ENCODE measurements around the gene STK25.

STK25 gene

GRCh38 chr2:241501099-241501541 is 7.3 kb downstream of the STK25 start:
- H3K36me3 ChIP-seq (replicated peaks; ENCODE audit: low read depth, low read length), result no peaks in the 10 kb centered on the region
- TF ChIP-seq EZH2phosphoT487 (IDR thresholded peaks at IDR 0.05; ENCODE audit: low read depth) (no peak), CTCF (IDR thresholded peaks at IDR 0.05; ENCODE audit: low read depth, low read length) (no peak)
- H3K27ac ChIP-seq (ENCODE audit: low read length), result no peak overlapping the region
- H3K9me3 ChIP-seq (ENCODE audit: insufficient read depth, low read length), result no peaks in the 10 kb centered on the region
- no peaks in the 10 kb centered on the region for H4K20me1 ChIP-seq (ENCODE audit: insufficient read depth, low read length)
- no peak overlapping the region for H3K4me3 ChIP-seq (ENCODE audit: low read length)
- H3K4me1 ChIP-seq (ENCODE audit: low read length), result no peaks in the 10 kb centered on the region
- no peaks in the 10 kb centered on the region for H3K27me3 ChIP-seq (ENCODE audit: low read depth, low read length)
- peaks cover 5% of the 10 kb centered on the region; the same call in 1 of the 2 replicates for H3K79me2 ChIP-seq (ENCODE audit: low read length)
- no peak overlapping the region for H3K9ac ChIP-seq (ENCODE audit: low read length)
- H2AFZ ChIP-seq (ENCODE audit: low read depth, low read length), result no peak overlapping the region
- H3K4me2 ChIP-seq (ENCODE audit: low read length), result no peak overlapping the region

- no peaks in the 10 kb centered on the region for H3K9me3 ChIP-seq (ENCODE audit: insufficient read depth, low read length)
- H4K20me1 ChIP-seq (ENCODE audit: insufficient read depth, low read length), result no peaks in the 10 kb centered on the region
- H3K27me3 ChIP-seq (ENCODE audit: low read depth, low read length), result no peaks in the 10 kb centered on the region
- no peaks in the 10 kb centered on the region for H3K36me3 ChIP-seq (replicated peaks; ENCODE audit: low read depth, low read length)
- TF ChIP-seq CTCF (IDR thresholded peaks at IDR 0.05; ENCODE audit: low read depth, low read length) (no peak), EZH2phosphoT487 (IDR thresholded peaks at IDR 0.05; ENCODE audit: low read depth) (no peak)
- H3K27ac ChIP-seq (ENCODE audit: low read length), result no peak overlapping the region
- no peak overlapping the region for H2AFZ ChIP-seq (ENCODE audit: low read depth, low read length)
- H3K4me1 ChIP-seq (ENCODE audit: low read length), result no peaks in the 10 kb centered on the region
- no peak overlapping the region for H3K4me2 ChIP-seq (ENCODE audit: low read length)
- H3K79me2 ChIP-seq (ENCODE audit: low read length), result no peaks in the 10 kb centered on the region; the same call in 1 of the 2 replicates
- H3K9ac ChIP-seq (ENCODE audit: low read length), result no peak overlapping the region
- no peak overlapping the region for H3K4me3 ChIP-seq (ENCODE audit: low read length)
Observed at GRCh38 chr2:241500431-241500975, 7.9 kb downstream of the STK25 start.

- H3K4me1 ChIP-seq (ENCODE audit: low read length), result no peaks in the 10 kb centered on the region
Observed at GRCh38 chr2:241500016-241500415, 8.4 kb downstream of the STK25 start.

More at GRCh38 chr2:241500016-241500415, 8.4 kb downstream of the STK25 start:
- no peaks in the 10 kb centered on the region for H4K20me1 ChIP-seq (ENCODE audit: insufficient read depth, low read length)
- H3K4me3 ChIP-seq (ENCODE audit: low read length), result no peak overlapping the region
- no peaks in the 10 kb centered on the region for H3K9me3 ChIP-seq (ENCODE audit: insufficient read depth, low read length)
- H2AFZ ChIP-seq (ENCODE audit: low read depth, low read length), result no peak overlapping the region
- H3K79me2 ChIP-seq (ENCODE audit: low read length), result no peaks in the 10 kb centered on the region; the same call in 1 of the 2 replicates
- no peaks in the 10 kb centered on the region for H3K27me3 ChIP-seq (ENCODE audit: low read depth, low read length)
- H3K27ac ChIP-seq (ENCODE audit: low read length), result no peak overlapping the region
- no peak overlapping the region for H3K4me2 ChIP-seq (ENCODE audit: low read length)
- H3K9ac ChIP-seq (ENCODE audit: low read length), result no peak overlapping the region
- H3K36me3 ChIP-seq (replicated peaks; ENCODE audit: low read depth, low read length), result no peaks in the 10 kb centered on the region
- no peak for TF ChIP-seq EZH2phosphoT487 (IDR thresholded peaks at IDR 0.05; ENCODE audit: low read depth)
- no peak for TF ChIP-seq CTCF (IDR thresholded peaks at IDR 0.05; ENCODE audit: low read depth, low read length)
